ENCODE results near the gene OSR1.
A peak's percentile ranks its signal among the peaks of the same experiment; 100 is the strongest.

The OSR1 gene

DNA sequence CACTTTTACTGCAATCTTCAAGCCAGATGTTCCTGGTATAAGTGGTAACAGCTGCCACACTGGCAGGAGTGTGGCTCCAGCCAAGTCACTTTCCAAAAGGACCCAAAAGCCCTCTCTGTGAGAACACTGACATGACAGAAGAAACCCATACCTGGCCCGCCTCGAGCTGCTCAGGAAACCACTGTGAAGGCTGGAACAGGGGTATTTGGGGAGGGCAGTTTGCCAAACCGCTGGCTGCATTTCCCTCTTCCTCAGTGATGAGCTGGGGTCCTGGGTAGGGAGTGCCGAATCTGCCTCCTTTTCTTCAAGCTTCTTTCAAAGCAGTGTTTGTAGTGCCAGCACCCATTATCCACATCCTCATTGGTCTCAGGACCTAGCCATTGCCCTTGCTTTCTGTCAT lies 10.3 kb upstream of the OSR1 start:
- H3K27me3 ChIP-seq (ENCODE audit: control insufficient read depth in 1 of 2, insufficient read depth in 2 of 2, low read length in 2 of 2): peaks cover 0 to 3% of the 10 kb centered on the region in 2 donors
- H3K4me3 ChIP-seq (ENCODE audit: low read length in 2 of 2): no peak overlapping the region
- H3K36me3 ChIP-seq (ENCODE audit: control insufficient read depth in 2 of 2, insufficient read depth in 2 of 2, low read length in 2 of 2): no peaks in the 10 kb centered on the region
- no peak overlapping the region for H3K9ac ChIP-seq (ENCODE audit: low read length in 2 of 2)
- no peak overlapping the region for H3K27ac ChIP-seq (ENCODE audit: low read length)
- H3K4me1 ChIP-seq (ENCODE audit: control insufficient read depth, insufficient read depth, low read length): no peaks in the 10 kb centered on the region
- no peaks in the 10 kb centered on the region for H3K9me3 ChIP-seq (ENCODE audit: control insufficient read depth in 2 of 2, low read length in 2 of 2)

- Histone ChIP-seq H3K9me3 (ENCODE audit: control insufficient read depth in 2 of 2, low read length in 2 of 2) (no peaks in the 10 kb centered on the region), H3K27me3 (ENCODE audit: control insufficient read depth in 1 of 2, insufficient read depth in 2 of 2, low read length in 2 of 2) (peaks cover 0 to 3% of the 10 kb centered on the region in 2 donors), H3K9ac (ENCODE audit: low read length in 2 of 2) (no peak overlapping the region), H3K4me1 (ENCODE audit: control insufficient read depth, insufficient read depth, low read length) (peaks cover 7% of the 10 kb centered on the region), H3K4me3 (ENCODE audit: low read length in 2 of 2) (no peak overlapping the region), H3K27ac (ENCODE audit: low read length) (no peak overlapping the region), H3K36me3 (ENCODE audit: control insufficient read depth in 2 of 2, insufficient read depth in 2 of 2, low read length in 2 of 2) (no peaks in the 10 kb centered on the region)
Observed at GRCh38 chr2:19367326-19367725, 8.9 kb upstream of the OSR1 start.

DNA sequence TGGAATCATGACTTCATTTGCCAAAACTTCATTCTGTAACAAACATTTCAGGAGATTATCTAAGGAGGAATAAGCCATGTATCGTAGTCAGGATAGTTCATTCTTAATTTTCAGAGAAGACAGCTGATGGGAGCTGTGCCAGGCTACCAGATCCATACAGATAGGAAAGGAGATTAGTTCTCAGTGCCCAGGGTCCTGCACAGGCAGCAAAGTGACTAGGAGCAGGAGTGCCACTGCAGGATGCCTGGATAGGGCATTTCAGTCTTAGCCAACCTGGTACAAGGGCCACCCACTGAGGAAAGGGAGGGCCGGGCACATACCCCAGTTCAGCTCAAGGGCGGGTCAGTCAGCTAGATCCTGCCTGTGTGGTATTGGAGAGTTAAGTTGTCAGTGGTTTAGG lies 6.7 kb upstream of the OSR1 start:
- peaks cover 19% of the 10 kb centered on the region for H3K4me1 ChIP-seq (ENCODE audit: control insufficient read depth, insufficient read depth, low read length)
- no peak overlapping the region for H3K9ac ChIP-seq (ENCODE audit: low read length in 2 of 2)
- H3K4me3 ChIP-seq (ENCODE audit: low read length in 2 of 2): no peak overlapping the region
- no peak overlapping the region for H3K27ac ChIP-seq (ENCODE audit: low read length)
- H3K27me3 ChIP-seq (ENCODE audit: control insufficient read depth in 1 of 2, insufficient read depth in 2 of 2, low read length in 2 of 2): peaks cover 0 to 3% of the 10 kb centered on the region in 2 donors
- H3K9me3 ChIP-seq (ENCODE audit: control insufficient read depth in 2 of 2, low read length in 2 of 2): no peaks in the 10 kb centered on the region
- H3K36me3 ChIP-seq (ENCODE audit: control insufficient read depth in 2 of 2, insufficient read depth in 2 of 2, low read length in 2 of 2): no peaks in the 10 kb centered on the region

GRCh38 chr2:19364014-19364413 lies 5.6 kb upstream of the OSR1 start:
- no peak overlapping the region for H3K27ac ChIP-seq (ENCODE audit: low read length)
- H3K27me3 ChIP-seq (ENCODE audit: control insufficient read depth in 1 of 2, insufficient read depth in 2 of 2, low read length in 2 of 2): peaks cover 0 to 3% of the 10 kb centered on the region in 2 donors
- H3K9me3 ChIP-seq (ENCODE audit: control insufficient read depth in 2 of 2, low read length in 2 of 2): no peaks in the 10 kb centered on the region
- H3K4me1 ChIP-seq (ENCODE audit: control insufficient read depth, insufficient read depth, low read length): peaks cover 30% of the 10 kb centered on the region
- no peaks in the 10 kb centered on the region for H3K36me3 ChIP-seq (ENCODE audit: control insufficient read depth in 2 of 2, insufficient read depth in 2 of 2, low read length in 2 of 2)
- no peak overlapping the region for H3K9ac ChIP-seq (ENCODE audit: low read length in 2 of 2)
- peak overlapping the region in 1 of 2 donors; percentile 8 for H3K4me3 ChIP-seq (ENCODE audit: low read length in 2 of 2)

- no peaks in the 10 kb centered on the region for H3K27me3 ChIP-seq (ENCODE audit: control insufficient read depth in 1 of 2, insufficient read depth in 2 of 2, low read length in 2 of 2)
- peak overlapping the region; percentile 78 to 91 for H3K4me3 ChIP-seq (ENCODE audit: low read length in 2 of 2)
- peak overlapping the region; percentile 63 to 64 for H3K9ac ChIP-seq (ENCODE audit: low read length in 2 of 2)
- H3K36me3 ChIP-seq (ENCODE audit: control insufficient read depth in 2 of 2, insufficient read depth in 2 of 2, low read length in 2 of 2): no peaks in the 10 kb centered on the region
- H3K27ac ChIP-seq (ENCODE audit: low read length): peak overlapping the region; percentile 2
- H3K4me1 ChIP-seq (ENCODE audit: control insufficient read depth, insufficient read depth, low read length): peaks cover 34% of the 10 kb centered on the region
- H3K9me3 ChIP-seq (ENCODE audit: control insufficient read depth in 2 of 2, low read length in 2 of 2): no peaks in the 10 kb centered on the region
Observed at GRCh38 chr2:19363474-19363778, 5.0 kb upstream of the OSR1 start.

DNA sequence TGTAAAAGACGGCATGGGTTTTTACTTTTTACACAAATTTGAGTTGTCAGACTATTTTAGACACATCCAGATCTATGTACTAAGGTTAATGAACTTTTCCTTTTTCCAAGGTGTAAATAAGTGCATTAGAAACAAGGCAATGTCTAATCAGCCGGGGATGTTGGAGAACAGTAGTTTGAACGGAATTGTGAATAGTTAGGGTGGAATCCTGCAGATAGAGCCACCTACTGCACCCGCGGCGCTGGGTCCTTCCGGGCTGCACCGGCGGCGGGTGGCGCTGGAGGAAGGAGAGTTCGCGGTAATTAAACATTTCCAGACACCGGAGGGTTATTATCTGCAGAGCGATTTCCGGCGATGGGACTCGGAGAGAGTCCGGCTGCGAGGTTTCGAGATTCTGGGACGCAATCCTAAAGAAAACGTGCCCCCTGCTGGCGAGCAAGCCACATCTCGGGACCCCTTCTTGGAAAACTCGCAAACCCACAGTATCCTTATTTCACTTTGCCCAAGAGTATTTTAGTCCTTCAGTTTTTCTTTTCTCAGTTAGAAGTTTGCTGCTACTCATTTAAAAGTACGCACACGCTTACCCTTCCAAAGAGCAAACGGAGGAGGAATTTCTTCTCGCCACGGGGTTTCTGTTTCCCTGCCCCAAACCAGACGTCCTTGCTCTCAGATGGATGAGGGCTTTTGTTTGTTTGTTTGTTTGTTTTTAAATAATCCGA lies 4.5 kb upstream of the OSR1 start:
- Histone ChIP-seq H3K27ac (ENCODE audit: low read length) (peak overlapping the region; percentile 2), H3K9me3 (ENCODE audit: control insufficient read depth in 2 of 2, low read length in 2 of 2) (no peaks in the 10 kb centered on the region), H3K4me1 (ENCODE audit: control insufficient read depth, insufficient read depth, low read length) (peaks cover 34% of the 10 kb centered on the region), H3K4me3 (ENCODE audit: low read length in 2 of 2) (peak overlapping the region; percentile 78 to 91), H3K27me3 (ENCODE audit: control insufficient read depth in 1 of 2, insufficient read depth in 2 of 2, low read length in 2 of 2) (no peaks in the 10 kb centered on the region), H3K9ac (ENCODE audit: low read length in 2 of 2) (peak overlapping the region; percentile 63 to 64), H3K36me3 (ENCODE audit: control insufficient read depth in 2 of 2, insufficient read depth in 2 of 2, low read length in 2 of 2) (no peaks in the 10 kb centered on the region)

DNA sequence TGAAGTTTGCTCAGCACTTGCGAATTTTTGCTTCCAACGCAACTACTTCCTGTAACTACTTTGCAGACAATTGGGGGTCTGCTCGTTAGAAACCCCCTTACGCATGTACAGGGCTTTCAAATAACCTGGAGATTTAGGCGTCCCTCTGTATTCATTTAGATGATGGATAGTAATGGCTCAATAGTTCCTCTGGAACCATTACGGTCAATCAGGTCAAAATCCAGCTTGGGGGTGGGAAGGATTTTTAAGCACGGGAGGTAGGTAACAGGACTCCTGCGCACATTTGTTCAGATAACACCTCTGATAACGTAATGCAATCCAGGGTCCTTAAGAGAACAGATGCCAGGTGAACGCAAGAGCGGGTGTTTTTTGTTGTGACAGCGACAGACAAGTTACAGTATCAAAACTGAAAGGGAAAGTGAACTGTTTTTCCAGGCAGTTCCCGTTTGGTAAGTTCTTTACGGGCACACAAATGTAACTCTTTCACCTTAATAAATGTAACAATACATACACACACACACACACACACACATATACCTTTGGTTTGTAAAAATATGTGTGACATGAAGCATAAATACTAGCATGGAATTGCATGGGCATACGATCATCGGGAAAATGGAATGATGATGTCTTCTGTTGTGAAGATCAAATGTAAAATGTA lies 3.8 kb upstream of the OSR1 start:
- Histone ChIP-seq H3K27ac (ENCODE audit: low read length) (no peak overlapping the region), H3K27me3 (ENCODE audit: control insufficient read depth in 1 of 2, insufficient read depth in 2 of 2, low read length in 2 of 2) (no peaks in the 10 kb centered on the region), H3K9ac (ENCODE audit: low read length in 2 of 2) (peak overlapping the region; percentile 1 to 63), H3K9me3 (ENCODE audit: control insufficient read depth in 2 of 2, low read length in 2 of 2) (no peaks in the 10 kb centered on the region), H3K4me1 (ENCODE audit: control insufficient read depth, insufficient read depth, low read length) (peaks cover 40% of the 10 kb centered on the region), H3K4me3 (ENCODE audit: low read length in 2 of 2) (peak overlapping the region; percentile 78 to 91), H3K36me3 (ENCODE audit: control insufficient read depth in 2 of 2, insufficient read depth in 2 of 2, low read length in 2 of 2) (no peaks in the 10 kb centered on the region)

DNA sequence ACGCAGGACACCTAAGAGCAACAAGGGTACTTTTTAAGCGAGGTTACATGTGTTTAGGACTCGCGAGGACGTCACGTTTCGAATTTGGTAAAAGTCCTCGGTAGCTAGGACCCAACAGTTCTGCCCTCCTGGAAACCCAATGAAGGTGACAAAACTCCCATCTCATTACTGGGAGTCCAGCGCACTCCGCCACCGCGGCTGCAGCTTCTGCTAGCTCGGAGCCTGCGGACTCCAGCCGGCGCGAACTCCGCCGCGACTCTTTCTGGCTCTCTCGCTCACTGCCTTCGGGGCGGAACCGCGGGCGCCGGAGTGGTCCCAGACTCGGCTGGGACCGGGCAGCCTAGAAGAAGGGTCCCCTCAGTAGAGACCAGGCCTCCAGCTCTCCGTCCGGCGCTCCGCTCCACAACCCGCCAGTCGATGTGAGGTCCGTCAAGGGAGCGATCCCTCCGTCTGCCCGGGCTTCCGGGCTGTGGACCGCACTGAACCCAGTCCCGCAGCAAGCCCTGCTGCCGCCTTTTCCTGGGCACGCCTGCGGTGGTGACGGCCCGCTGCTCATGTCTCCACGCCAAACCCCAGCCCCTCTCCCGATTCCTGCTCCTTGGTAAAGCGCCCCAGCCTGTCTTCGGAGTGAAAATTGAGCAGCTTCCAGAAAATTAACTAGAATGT lies 3.0 kb upstream of the OSR1 start:
- Histone ChIP-seq H3K4me3 (ENCODE audit: low read length in 2 of 2) (peak overlapping the region; percentile 78 to 91), H3K4me1 (ENCODE audit: control insufficient read depth, insufficient read depth, low read length) (peaks cover 42% of the 10 kb centered on the region), H3K27me3 (ENCODE audit: control insufficient read depth in 1 of 2, insufficient read depth in 2 of 2, low read length in 2 of 2) (no peaks in the 10 kb centered on the region), H3K9me3 (ENCODE audit: control insufficient read depth in 2 of 2, low read length in 2 of 2) (no peaks in the 10 kb centered on the region), H3K9ac (ENCODE audit: low read length in 2 of 2) (no peak overlapping the region), H3K27ac (ENCODE audit: low read length) (no peak overlapping the region), H3K36me3 (ENCODE audit: control insufficient read depth in 2 of 2, insufficient read depth in 2 of 2, low read length in 2 of 2) (no peaks in the 10 kb centered on the region)

- H3K4me1 ChIP-seq (ENCODE audit: control insufficient read depth, insufficient read depth, low read length): peaks cover 44% of the 10 kb centered on the region
- H3K9me3 ChIP-seq (ENCODE audit: control insufficient read depth in 2 of 2, low read length in 2 of 2): no peaks in the 10 kb centered on the region
- no peaks in the 10 kb centered on the region for H3K27me3 ChIP-seq (ENCODE audit: control insufficient read depth in 1 of 2, insufficient read depth in 2 of 2, low read length in 2 of 2)
- H3K27ac ChIP-seq (ENCODE audit: low read length): no peak overlapping the region
- no peaks in the 10 kb centered on the region for H3K36me3 ChIP-seq (ENCODE audit: control insufficient read depth in 2 of 2, insufficient read depth in 2 of 2, low read length in 2 of 2)
- H3K4me3 ChIP-seq (ENCODE audit: low read length in 2 of 2): peak overlapping the region in 1 of 2 donors; percentile 78
- no peak overlapping the region for H3K9ac ChIP-seq (ENCODE audit: low read length in 2 of 2)
Observed at GRCh38 chr2:19360966-19361321, 2.5 kb upstream of the OSR1 start.

DNA sequence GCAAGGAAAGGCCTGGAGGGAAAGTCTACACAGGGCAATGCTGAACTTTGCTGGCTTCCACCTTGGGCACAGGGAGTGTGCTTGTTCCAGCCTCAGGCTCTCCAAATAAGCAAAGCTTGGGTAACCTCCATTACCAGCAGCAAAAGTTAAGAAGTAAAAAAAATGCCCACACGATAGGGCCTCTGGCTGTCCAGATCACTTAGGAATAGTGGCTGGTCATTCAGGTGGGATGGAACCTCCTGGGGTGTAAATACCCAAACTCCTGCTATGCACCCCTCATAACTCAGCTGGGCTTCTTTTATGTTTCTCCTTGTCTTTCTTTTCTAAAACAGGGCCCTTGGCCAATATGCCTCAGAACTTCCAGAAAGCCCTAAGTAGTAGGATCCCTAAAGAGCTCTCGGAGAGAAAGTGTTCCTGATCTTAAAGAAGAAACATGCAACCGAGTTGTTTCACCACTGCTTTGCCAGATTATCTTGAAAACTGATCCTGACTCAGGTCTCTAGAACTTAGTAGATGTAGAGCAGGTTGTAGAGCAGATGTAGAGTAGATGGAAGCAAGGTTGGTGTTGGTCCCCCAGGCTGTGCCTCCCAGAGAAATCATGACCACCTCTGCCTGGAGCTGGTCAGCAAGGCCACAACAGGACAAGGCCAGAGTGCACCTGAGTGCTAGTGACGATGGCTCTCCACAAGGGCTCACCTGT lies 2.0 kb upstream of the OSR1 start:
- peak overlapping the region; percentile 80 for H3K27ac ChIP-seq (ENCODE audit: low read length)
- H3K4me1 ChIP-seq (ENCODE audit: control insufficient read depth, insufficient read depth, low read length): peaks cover 50% of the 10 kb centered on the region
- H3K36me3 ChIP-seq (ENCODE audit: control insufficient read depth in 2 of 2, insufficient read depth in 2 of 2, low read length in 2 of 2): no peaks in the 10 kb centered on the region
- no peaks in the 10 kb centered on the region for H3K9me3 ChIP-seq (ENCODE audit: control insufficient read depth in 2 of 2, low read length in 2 of 2)
- no peaks in the 10 kb centered on the region for H3K27me3 ChIP-seq (ENCODE audit: control insufficient read depth in 1 of 2, insufficient read depth in 2 of 2, low read length in 2 of 2)
- no peak overlapping the region for H3K9ac ChIP-seq (ENCODE audit: low read length in 2 of 2)
- no peak overlapping the region for H3K4me3 ChIP-seq (ENCODE audit: low read length in 2 of 2)
